Renal pelvis (tissue), 4 donors: ENCODE measurements around the gene ZFYVE28. TPM values are rescaled to one million over a fixed set of nuclear protein-coding genes. Genes with fewer than 3 reads are reported as not detected.

Experiments used
- DNase-seq: peaks from one replicate; pipeline ENCODE4 v3.0.0-alpha.2; 2013
- polyA plus RNA-seq, 3 donors: library from polyadenylated mRNA; unstranded; fragments of 120-200 nt; gene quantifications; one replicate each; pipeline ENCODE4 v1.2.1, GENCODE V29; 2013; ENCODE audit not compliant: insufficient read length in 3 of 3

ZFYVE28 gene
- polyA plus RNA-seq, 3 donors = 1.7 to 3.7 (median 3.2) TPM

GRCh38 chr4:2448589-2448988 is 30.1 kb upstream of the ZFYVE28 start:
- DNase-seq = no peak

- DNase-seq = no peak
These were observed 28.5 kb upstream of the ZFYVE28 start for GRCh38 chr4:2446656-2447564.

GRCh38 chr4:2445571-2445970 is 27.1 kb upstream of the ZFYVE28 start:
- DNase-seq = no peak

- no peak for DNase-seq
These were observed 26.7 kb upstream of the ZFYVE28 start for GRCh38 chr4:2445130-2445529.

GRCh38 chr4:2443956-2444740 is 25.7 kb upstream of the ZFYVE28 start:
- no peak for DNase-seq

- DNase-seq = no peak
These were observed 24.8 kb upstream of the ZFYVE28 start for GRCh38 chr4:2443061-2443730.

- DNase-seq = no peak
These were observed 23.9 kb upstream of the ZFYVE28 start for GRCh38 chr4:2442175-2442993.

- no peak for DNase-seq
These were observed 23.1 kb upstream of the ZFYVE28 start for GRCh38 chr4:2441393-2442174.

- no peak for DNase-seq
These were observed 20.6 kb upstream of the ZFYVE28 start for GRCh38 chr4:2438822-2439718.

GRCh38 chr4:2437475-2438215 is 19.2 kb upstream of the ZFYVE28 start:
- no peak for DNase-seq

GRCh38 chr4:2436761-2437474 is 18.5 kb upstream of the ZFYVE28 start:
- no peak for DNase-seq

- no peak for DNase-seq
These were observed 17.9 kb upstream of the ZFYVE28 start for GRCh38 chr4:2436301-2436700.

- DNase-seq = no peak
These were observed 16.0 kb upstream of the ZFYVE28 start for GRCh38 chr4:2434420-2434819.

GRCh38 chr4:2433609-2434350 is 15.3 kb upstream of the ZFYVE28 start:
- DNase-seq = no peak

GRCh38 chr4:2432991-2433530 is 14.6 kb upstream of the ZFYVE28 start:
- DNase-seq = no peak

GRCh38 chr4:2432004-2432403 is 13.6 kb upstream of the ZFYVE28 start:
- DNase-seq = no peak
